ENCODE data around the gene MGST3. TPM values are rescaled to one million over a fixed set of nuclear protein-coding genes. Genes with fewer than 3 reads are reported as not detected.

Gene MGST3
- total and polyA plus RNA-seq, 10 donors: 47.8 to 109 (median 78.1) TPM

GRCh38 chr1:165645654-165646366 is 14.8 kb downstream of the MGST3 start:
- no peaks in the 10 kb centered on the region for H3K27me3 ChIP-seq (replicated peaks in 1 of 7)
- H3K36me3 ChIP-seq: peaks cover 0 to 19% (median 5%) of the 10 kb centered on the region in 6 donors
- no peak overlapping the region for H3K27ac ChIP-seq
- intact Hi-C loops (cut with DNase I; ENCODE audit: low total_unique reads): no loop called here
- WGBS, 5 donors: 64 to 76% (median 71%) methylated on average over 8 of the region's 8 CpGs
- H3K9me3 ChIP-seq: no peaks in the 10 kb centered on the region
- no peak overlapping the region for H3K4me3 ChIP-seq
- DNase-seq: no peak
- peaks cover 10 to 50% (median 32%) of the 10 kb centered on the region in 6 donors for H3K4me1 ChIP-seq
- TF ChIP-seq, protein P1, sequence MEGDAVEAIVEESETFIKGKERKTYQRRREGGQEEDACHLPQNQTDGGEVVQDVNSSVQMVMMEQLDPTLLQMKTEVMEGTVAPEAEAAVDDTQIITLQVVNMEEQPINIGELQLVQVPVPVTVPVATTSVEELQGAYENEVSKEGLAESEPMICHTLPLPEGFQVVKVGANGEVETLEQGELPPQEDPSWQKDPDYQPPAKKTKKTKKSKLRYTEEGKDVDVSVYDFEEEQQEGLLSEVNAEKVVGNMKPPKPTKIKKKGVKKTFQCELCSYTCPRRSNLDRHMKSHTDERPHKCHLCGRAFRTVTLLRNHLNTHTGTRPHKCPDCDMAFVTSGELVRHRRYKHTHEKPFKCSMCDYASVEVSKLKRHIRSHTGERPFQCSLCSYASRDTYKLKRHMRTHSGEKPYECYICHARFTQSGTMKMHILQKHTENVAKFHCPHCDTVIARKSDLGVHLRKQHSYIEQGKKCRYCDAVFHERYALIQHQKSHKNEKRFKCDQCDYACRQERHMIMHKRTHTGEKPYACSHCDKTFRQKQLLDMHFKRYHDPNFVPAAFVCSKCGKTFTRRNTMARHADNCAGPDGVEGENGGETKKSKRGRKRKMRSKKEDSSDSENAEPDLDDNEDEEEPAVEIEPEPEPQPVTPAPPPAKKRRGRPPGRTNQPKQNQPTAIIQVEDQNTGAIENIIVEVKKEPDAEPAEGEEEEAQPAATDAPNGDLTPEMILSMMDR (IDR thresholded peaks at IDR 0.05 in 8 of 11, conservative IDR thresholded peaks at IDR 0.05 in 3 of 11): no peak
- TF ChIP-seq POLR2AphosphoS5 (IDR thresholded peaks at IDR 0.05) (peak in 1 of 3 donors; percentile 16), POLR2A (IDR thresholded peaks at IDR 0.05) (no peak)

DNA sequence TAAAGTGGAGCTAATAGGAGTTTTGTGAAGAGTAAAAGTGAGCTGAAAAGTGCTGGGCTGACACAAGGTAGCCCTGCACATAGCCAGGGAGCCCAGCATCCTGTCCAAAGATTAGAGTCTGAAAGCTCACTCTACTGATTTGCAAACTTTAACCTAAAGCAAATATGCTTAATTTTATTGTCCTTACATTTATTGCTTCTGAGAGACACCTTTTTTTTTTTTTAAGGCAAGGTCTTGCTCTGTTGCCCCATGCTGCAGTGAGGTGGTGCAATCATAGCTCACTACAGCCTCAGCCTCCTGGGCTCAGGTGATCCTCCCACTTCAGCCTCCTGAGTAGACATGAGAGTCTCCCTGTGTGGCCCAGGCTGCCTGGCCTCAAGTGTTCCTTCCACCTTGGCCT is 16.5 kb downstream of the MGST3 start:
- Histone ChIP-seq H3K27ac (no peak overlapping the region), H3K4me3 (no peak overlapping the region), H3K36me3 (peaks cover 0 to 36% (median 6%) of the 10 kb centered on the region in 6 donors), H3K9me3 (no peaks in the 10 kb centered on the region), H3K27me3 (replicated peaks in 1 of 7) (no peaks in the 10 kb centered on the region), H3K4me1 (peaks cover 10 to 33% (median 15%) of the 10 kb centered on the region in 6 donors)
- intact Hi-C loops (cut with DNase I; ENCODE audit: low total_unique reads): no loop called here
- TF ChIP-seq POLR2AphosphoS5 (IDR thresholded peaks at IDR 0.05) (no peak), POLR2A (IDR thresholded peaks at IDR 0.05) (no peak)
- TF ChIP-seq, protein P1 (IDR thresholded peaks at IDR 0.05 in 8 of 11, conservative IDR thresholded peaks at IDR 0.05 in 3 of 11): no peak
- DNase-seq: no peak

DNA sequence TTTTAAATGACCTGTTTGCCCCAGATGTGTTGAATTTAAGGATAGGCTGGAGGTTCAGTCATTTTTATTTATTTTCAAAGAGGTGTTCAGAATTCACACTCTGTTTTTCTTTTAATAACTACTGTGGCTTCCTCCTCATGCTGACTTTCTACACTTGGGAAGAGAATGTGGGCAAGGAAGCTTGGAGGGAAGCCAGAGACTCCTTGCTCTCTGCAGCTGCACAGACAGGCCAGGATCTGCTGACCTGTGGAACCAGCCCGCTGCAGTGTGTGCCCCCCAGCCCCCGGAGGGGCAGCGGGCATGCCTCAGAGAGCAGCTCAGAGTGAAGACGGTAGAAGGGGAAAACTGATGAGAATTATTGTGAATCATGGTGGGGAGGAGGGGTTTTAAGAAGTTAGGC is 16.9 kb downstream of the MGST3 start:
- Histone ChIP-seq H3K4me1 (peaks cover 8 to 30% (median 13%) of the 10 kb centered on the region in 6 donors), H3K4me3 (no peak overlapping the region), H3K36me3 (peaks cover 0 to 40% (median 6%) of the 10 kb centered on the region in 6 donors), H3K9me3 (no peaks in the 10 kb centered on the region), H3K27ac (no peak overlapping the region), H3K27me3 (replicated peaks in 1 of 7) (no peaks in the 10 kb centered on the region)
- no peak for DNase-seq
- 73 to 88% (median 84%) methylated on average over 4 of the region's 4 CpGs for WGBS, 5 donors
- TF ChIP-seq POLR2AphosphoS5 (IDR thresholded peaks at IDR 0.05) (no peak), POLR2A (IDR thresholded peaks at IDR 0.05) (no peak)
- TF ChIP-seq, protein P1 (IDR thresholded peaks at IDR 0.05 in 8 of 11, conservative IDR thresholded peaks at IDR 0.05 in 3 of 11): no peak
- intact Hi-C loops (cut with DNase I; ENCODE audit: low total_unique reads): no loop called here

DNA sequence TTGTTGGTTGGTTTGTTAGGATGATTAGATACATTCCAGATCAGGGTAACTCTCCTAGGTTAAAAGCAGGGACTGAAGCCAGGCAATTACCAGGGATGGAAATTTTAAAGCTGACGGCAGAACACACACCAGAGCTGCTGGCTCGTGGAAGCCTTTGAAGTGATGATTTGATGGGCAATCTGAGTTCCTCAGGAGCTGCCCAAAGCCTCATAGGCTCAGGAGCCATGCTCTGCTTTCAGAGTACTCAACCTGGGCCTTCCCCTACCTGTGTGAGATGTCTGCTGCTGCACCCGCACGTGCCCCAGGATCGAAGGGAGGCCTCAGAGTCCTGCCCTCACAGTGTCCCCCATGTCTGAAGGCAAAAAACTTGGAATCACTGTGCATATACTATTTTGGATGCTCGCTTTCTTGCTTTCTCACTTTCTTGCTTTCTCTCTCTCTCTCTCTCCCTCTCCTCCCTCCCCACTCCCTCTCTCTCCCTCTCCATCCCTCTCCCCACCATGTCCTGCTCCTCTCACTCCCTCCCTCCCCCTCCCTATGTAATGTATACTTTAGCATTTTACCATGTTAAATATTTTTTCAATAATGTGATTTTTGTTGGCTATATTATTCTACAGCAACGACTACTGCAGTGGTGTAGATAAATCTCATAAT is 18.0 kb downstream of the MGST3 start:
- 90 to 94% (median 93%) methylated on average over 7 of the region's 7 CpGs for WGBS, 5 donors
- H3K36me3 ChIP-seq: peaks cover 0 to 51% (median 12%) of the 10 kb centered on the region in 6 donors
- peaks cover 8 to 30% (median 13%) of the 10 kb centered on the region in 6 donors for H3K4me1 ChIP-seq
- H3K4me3 ChIP-seq: no peak overlapping the region
- intact Hi-C loops (cut with DNase I; ENCODE audit: low total_unique reads): no loop called here
- H3K27me3 ChIP-seq (replicated peaks in 1 of 7): no peaks in the 10 kb centered on the region
- DNase-seq: no peak
- no peaks in the 10 kb centered on the region for H3K9me3 ChIP-seq
- TF ChIP-seq, protein P1 (IDR thresholded peaks at IDR 0.05 in 8 of 11, conservative IDR thresholded peaks at IDR 0.05 in 3 of 11): no peak
- no peak for TF ChIP-seq POLR2A (IDR thresholded peaks at IDR 0.05)
- TF ChIP-seq POLR2AphosphoS5 (IDR thresholded peaks at IDR 0.05): no peak
- H3K27ac ChIP-seq: no peak overlapping the region

Data from spleen (tissue), 11 donors.